PFSK-1 (cell line): Measurements from ENCODE around the gene OR6B3.

Experiments
- POLR2AphosphoS5 ChIP-seq: IDR thresholded peaks from 2 replicates; pipeline ENCODE4 v1.6.1; 2012; ENCODE audit warnings: low read depth, mild to moderate bottlenecking, control low read depth, low read length, moderate library complexity
- TAF1 ChIP-seq: IDR thresholded peaks from 2 replicates; pipeline ENCODE4 v1.6.1; 2012; ENCODE audit warnings: low read length, control low read depth, borderline replicate concordance; ENCODE audit not compliant: insufficient read depth

GRCh38 chr2:240055177-240055917 lies 2.0 kb upstream of the OR6B3 start:
- no peak for TF ChIP-seq TAF1
- no peak for TF ChIP-seq POLR2AphosphoS5
